Small intestine (tissue), 7 donors: ENCODE measurements around the gene SOD3. TPM values are rescaled to one million over a fixed set of nuclear protein-coding genes. Genes with fewer than 3 reads are reported as not detected.
A peak's percentile ranks its signal among the peaks of the same experiment; 100 is the strongest.

ENCODE experiments used
- DNase-seq, 2 donors: peaks; one replicate each; pipeline versions ENCODE4 v3.0.0 to v3.0.0-alpha.2; 2013
- FAIRE-seq: peaks from 2 replicates; lab custom pipeline; 2012; peaks lifted over from hg19 to GRCh38; lab: Jason Lieb, UNC
- H3K27ac ChIP-seq, 3 donors: one replicate each; pipeline ENCODE4 v1.5.1; 2013; ENCODE audit warnings: low read length in 2 of 3, mild to moderate bottlenecking in 2 of 3, control low read depth in 1 of 3, inconsistent platforms in 1 of 3, low read depth in 1 of 3, moderate library complexity in 1 of 3
- H3K27me3 ChIP-seq, 3 donors: one replicate each; pipeline ENCODE4 v1.6.1; 2013; ENCODE audit warnings: low read length in 3 of 3, inconsistent platforms in 1 of 3; ENCODE audit not compliant: control insufficient read depth in 3 of 3, insufficient read depth in 3 of 3
- H3K36me3 ChIP-seq, 3 donors: one replicate each; pipeline ENCODE4 v1.6.1; 2013; ENCODE audit warnings: low read length in 3 of 3, inconsistent platforms in 1 of 3, low read depth in 1 of 3, mild to moderate bottlenecking in 1 of 3, moderate library complexity in 1 of 3; ENCODE audit not compliant: control insufficient read depth in 3 of 3, insufficient read depth in 2 of 3
- H3K4me1 ChIP-seq, 3 donors: one replicate each; pipeline ENCODE4 v1.6.1; 2013; ENCODE audit warnings: low read length in 2 of 3, inconsistent platforms in 1 of 3, low read depth in 1 of 3, mild to moderate bottlenecking in 1 of 3, moderate library complexity in 1 of 3; ENCODE audit not compliant: control insufficient read depth in 3 of 3, insufficient read depth in 2 of 3
- H3K4me3 ChIP-seq, 3 donors: one replicate each; pipeline ENCODE4 v1.5.1; 2013; ENCODE audit warnings: low read length in 3 of 3, control low read depth in 1 of 3, inconsistent platforms in 1 of 3, low read depth in 1 of 3, mild to moderate bottlenecking in 1 of 3, moderate library complexity in 1 of 3
- H3K9me3 ChIP-seq, 2 donors: one replicate each; pipeline ENCODE4 v1.6.1; 2013; ENCODE audit warnings: low read depth in 1 of 2, low read length in 1 of 2; ENCODE audit not compliant: control insufficient read depth in 2 of 2, insufficient read depth in 1 of 2
- WGBS, 3 donors: extraction: QIAGEN DNeasy Blood & Tissue Kit; methylation state at CpG; one replicate each; pipeline ENCODE4 v1.1.7; 2013; 5-methylcytosine and 5-hydroxymethylcytosine counted together
- polyA plus RNA-seq, 4 donors: library from polyadenylated mRNA; stranded (reverse) in 3 of 4; unstranded in 1 of 4; fragments of 200-250 nt in 3 of 4; fragments of 120-200 nt in 1 of 4; gene quantifications; one replicate each; pipeline versions ENCODE4 v1.2.1 to v1.2.3, GENCODE V29; 2013
- donor health status: healthy with polysubstance abuse.
- donor health status: control.
- donor health status: control.
- donor health status: Bipolar disorder and iron deficiency.
- donor health status: healthy.

Gene SOD3
- polyA plus RNA-seq, 4 donors, result 0.90 to 15.6 (median 1.6) TPM; not detected in 1

DNA sequence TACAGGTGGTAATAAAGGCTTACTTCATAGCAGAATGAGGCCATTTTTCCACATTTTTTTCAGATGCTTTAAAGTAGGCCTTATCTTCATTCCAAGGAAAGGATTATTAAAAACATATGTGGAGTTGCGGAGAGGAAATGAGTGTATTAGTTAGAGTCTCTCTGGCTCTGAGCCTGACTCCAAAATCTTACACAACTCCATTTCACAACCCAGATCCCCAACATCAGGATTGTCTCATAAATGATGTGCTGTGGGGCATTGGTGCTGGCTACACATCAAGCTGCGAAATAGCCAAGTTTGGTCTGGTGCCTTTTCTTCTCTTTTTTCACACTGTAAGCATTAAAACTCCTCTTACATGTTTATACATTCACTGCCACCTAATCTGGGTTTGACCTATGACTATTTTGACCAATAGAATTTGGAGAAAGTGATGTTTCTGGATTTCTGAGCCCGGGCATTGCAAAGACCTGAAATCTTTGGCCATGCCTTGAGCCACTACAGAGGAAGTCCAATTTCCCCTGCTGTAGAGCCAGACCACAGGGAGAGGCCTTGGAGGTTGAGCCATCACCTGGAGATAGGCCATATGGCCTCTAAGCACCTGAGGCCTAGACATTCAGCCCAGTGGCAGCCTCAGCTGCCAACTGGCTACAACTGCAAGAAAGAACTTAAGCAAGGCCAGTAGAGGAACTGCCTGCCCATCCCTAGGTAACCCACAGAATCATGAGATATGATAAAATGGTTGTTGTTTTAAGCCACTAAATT is 16.7 kb upstream of the SOD3 start:
- no peak for FAIRE-seq
- H3K9me3 ChIP-seq, result no peaks in the 10 kb centered on the region
- H3K27ac ChIP-seq, result no peak overlapping the region
- 54 to 63% (median 61%) methylated on average over 3 of the region's 3 CpGs for WGBS, 3 donors
- no peak for DNase-seq
- H3K4me3 ChIP-seq, result no peak overlapping the region
- H3K36me3 ChIP-seq, result no peaks in the 10 kb centered on the region
- no peaks in the 10 kb centered on the region for H3K27me3 ChIP-seq
- H3K4me1 ChIP-seq, result no peaks in the 10 kb centered on the region

DNA sequence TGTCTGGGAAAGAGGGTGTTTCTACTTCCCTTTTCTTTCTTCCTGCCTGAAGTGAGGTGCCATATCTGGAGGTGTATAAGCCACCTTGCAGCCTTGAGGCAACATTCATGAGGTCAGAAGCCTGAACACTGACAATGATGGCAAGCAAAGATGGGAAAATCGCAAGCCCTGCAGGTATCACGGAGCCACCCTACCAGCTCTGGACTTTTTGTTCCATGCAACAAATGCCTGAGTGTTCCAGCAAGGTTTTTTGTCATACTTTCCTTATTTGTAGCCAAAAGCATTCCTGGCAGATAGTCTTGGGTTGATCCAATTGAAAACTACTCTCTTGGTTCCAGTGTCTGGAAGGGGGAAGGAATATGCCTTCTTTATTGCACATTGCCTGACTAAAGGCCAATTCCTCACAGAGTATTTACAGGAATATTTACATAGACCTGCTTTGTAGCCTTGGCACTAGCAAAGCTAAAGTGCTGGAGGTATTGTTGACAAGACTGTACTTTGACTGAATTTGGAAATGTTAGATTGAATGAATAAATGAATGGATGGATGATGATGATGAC is 14.4 kb upstream of the SOD3 start:
- no peak overlapping the region for H3K4me3 ChIP-seq
- H3K27ac ChIP-seq, result no peak overlapping the region
- WGBS, 3 donors, result 80 to 95% (median 94%) methylated on average over 2 of the region's 2 CpGs
- no peaks in the 10 kb centered on the region for H3K4me1 ChIP-seq
- no peak for DNase-seq
- no peak for FAIRE-seq
- H3K36me3 ChIP-seq, result no peaks in the 10 kb centered on the region
- H3K9me3 ChIP-seq, result no peaks in the 10 kb centered on the region
- H3K27me3 ChIP-seq, result no peaks in the 10 kb centered on the region

DNA sequence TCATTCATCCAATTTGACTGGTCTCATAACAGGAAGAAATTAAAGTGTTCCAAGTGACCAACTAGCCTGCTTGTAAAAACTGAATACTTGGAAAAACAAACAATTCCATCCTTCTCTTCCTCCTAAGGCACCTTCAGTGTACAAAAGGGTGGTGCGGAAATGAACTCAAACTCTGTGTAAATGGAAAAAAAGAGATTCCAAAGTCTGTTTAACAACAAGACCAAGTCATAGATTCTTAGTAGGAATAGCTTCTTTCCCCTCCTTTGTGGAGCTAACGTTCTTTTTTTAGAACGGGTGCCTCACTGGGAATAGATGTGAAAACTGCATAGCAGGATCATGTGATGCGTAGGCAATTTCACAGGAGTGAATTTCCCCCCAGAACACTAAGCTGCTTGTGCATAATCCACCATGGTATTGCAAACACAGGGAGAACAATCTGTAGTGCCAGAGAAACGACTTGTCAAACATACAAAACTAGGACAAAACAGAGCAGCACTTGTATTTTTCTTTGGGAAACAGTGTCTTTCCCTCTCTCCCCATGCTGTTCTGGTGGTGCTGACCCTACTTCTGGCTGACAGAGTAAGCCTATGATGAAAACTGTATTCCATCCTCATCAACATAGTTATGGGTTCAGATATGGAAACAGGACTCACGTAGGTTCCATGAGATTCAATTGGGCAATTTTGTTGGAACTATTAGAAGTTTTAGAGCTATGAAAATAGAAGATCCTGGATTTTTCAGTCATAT is 13.2 kb upstream of the SOD3 start:
- Histone ChIP-seq H3K27me3 (no peaks in the 10 kb centered on the region), H3K9me3 (no peaks in the 10 kb centered on the region), H3K4me3 (no peak overlapping the region), H3K36me3 (no peaks in the 10 kb centered on the region), H3K27ac (peak overlapping the region in 1 of 3 donors; percentile 18), H3K4me1 (no peaks in the 10 kb centered on the region)
- WGBS, 3 donors, result 57 to 64% (median 59%) methylated on average over 6 of the region's 6 CpGs
- FAIRE-seq (no peak), DNase-seq (peak in 1 of 2 donors; percentile 14)

DNA sequence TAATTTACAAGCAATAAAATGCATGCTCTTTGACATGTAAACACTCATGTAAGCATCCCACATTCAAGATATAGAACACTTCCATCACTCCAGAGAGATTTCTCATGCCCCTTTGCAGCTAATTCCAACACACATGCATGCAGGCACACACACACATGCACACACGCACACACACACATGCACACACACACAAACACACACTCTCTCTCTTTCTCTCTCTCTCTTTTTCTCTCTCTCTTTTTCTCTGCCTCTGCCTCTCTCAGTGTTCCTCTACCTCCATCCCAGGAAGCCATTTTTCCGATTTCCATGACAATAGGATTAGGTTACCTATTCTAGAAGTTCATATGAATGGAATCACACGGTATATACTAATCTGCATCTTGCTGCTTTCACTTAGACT is 11.9 kb upstream of the SOD3 start:
- no peak for FAIRE-seq

DNA sequence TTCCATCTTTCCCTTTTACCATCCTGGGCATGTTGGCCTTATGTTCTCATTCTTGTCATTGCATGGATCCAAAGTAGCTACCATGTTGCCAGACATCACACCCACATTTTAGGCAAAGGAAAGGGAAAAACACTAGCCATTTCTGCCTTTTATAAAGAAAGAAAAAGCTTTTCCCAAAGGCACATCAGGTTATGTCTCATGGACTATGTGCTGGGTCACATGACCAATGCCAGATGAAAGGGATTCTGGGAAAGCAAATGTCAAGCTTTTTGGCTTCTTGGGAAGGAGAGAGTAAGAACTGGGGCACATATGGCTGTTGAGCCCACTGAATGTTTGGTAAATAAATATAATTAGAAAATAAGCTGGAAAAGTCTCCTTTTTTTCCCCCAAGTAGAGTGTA is 4.3 kb upstream of the SOD3 start:
- Histone ChIP-seq H3K4me3 (no peak overlapping the region), H3K27ac (no peak overlapping the region), H3K27me3 (peaks cover 0 to 7% (median 0%) of the 10 kb centered on the region in 3 donors), H3K9me3 (peaks cover 0 to 3% of the 10 kb centered on the region in 2 donors), H3K36me3 (no peaks in the 10 kb centered on the region), H3K4me1 (peaks cover 0 to 8% (median 3%) of the 10 kb centered on the region in 3 donors)
- FAIRE-seq (no peak), DNase-seq (no peak)

More for the DNA sequence above, 11.9 kb upstream of the SOD3 start:
- no peak overlapping the region for H3K4me3 ChIP-seq
- H3K9me3 ChIP-seq, result peaks cover 0 to under 1% of the 10 kb centered on the region in 2 donors
- H3K36me3 ChIP-seq, result no peaks in the 10 kb centered on the region
- H3K27ac ChIP-seq, result no peak overlapping the region
- no peaks in the 10 kb centered on the region for H3K27me3 ChIP-seq
- H3K4me1 ChIP-seq, result no peaks in the 10 kb centered on the region
- DNase-seq, result no peak
- 65 to 77% (median 74%) methylated on average over 3 of the region's 3 CpGs for WGBS, 3 donors

DNA sequence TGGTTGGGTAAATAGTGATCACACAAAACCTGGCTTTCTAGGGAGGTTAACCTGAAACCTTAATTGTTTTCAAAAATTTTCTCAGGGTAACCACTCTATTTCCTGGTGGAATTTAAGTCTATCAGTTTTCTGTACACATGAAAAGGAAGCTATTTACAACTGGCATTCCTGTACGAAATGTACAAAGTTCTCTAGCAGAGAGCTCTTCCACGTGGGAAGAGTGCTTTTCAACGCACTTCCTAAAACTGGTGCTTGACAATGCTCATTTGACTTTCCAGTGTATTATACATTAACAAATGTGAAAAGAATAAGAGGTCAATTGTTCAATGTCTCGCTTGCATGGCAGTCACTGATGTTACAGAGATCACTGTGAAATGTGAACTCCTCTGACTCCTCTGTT is 2.8 kb upstream of the SOD3 start:
- Histone ChIP-seq H3K27ac (no peak overlapping the region), H3K27me3 (peaks cover 0 to 21% (median 0%) of the 10 kb centered on the region in 3 donors), H3K4me3 (no peak overlapping the region), H3K36me3 (no peaks in the 10 kb centered on the region), H3K4me1 (peaks cover 0 to 8% (median 3%) of the 10 kb centered on the region in 3 donors), H3K9me3 (peaks cover 0 to 3% of the 10 kb centered on the region in 2 donors)
- FAIRE-seq, result no peak
- WGBS, 3 donors, result 24 to 51% (median 27%) methylated on average over 4 of the region's 4 CpGs
- DNase-seq, result peak in 1 of 2 donors; percentile 17

DNA sequence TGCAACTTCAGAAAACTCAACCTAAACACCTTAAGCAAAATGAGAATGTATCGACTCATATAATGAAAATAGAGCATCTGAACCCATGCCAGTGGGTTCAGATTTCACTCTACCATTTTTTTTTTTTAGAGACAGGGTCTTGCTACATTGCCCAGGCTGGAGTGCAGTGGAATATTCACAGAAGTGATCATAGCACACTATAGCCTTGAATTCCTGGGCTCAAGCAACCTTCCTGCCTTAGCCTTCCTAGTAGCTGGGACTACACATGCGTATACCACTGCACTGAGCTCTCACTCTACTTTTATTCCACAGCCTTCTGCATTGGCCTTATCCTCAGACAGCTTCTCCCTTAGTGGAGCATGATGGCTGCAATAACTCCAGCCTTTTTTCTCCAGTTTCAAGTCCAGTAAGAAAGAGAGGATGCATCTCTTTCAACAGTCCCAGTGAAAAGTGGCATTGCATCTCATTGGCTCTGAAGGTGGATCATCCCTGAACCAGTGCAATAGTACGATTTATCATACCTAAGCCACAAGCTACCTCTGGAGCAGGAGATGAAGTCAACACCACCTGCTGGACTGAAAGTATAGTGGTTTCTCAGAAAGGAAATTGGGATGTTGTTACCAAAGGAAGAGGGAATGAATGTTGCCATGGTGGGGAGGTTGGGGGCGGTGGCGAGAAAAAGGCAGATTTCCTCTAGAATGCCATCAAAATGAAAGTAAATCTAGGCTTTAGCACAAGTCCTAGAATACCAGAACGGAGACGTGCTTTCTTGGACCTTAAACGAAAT is 2.0 kb upstream of the SOD3 start:
- no peak for DNase-seq
- H3K9me3 ChIP-seq, result peaks cover 0 to 3% of the 10 kb centered on the region in 2 donors
- H3K4me3 ChIP-seq, result no peak overlapping the region
- peaks cover 0 to 8% (median 3%) of the 10 kb centered on the region in 3 donors for H3K4me1 ChIP-seq
- H3K36me3 ChIP-seq, result no peaks in the 10 kb centered on the region
- H3K27ac ChIP-seq, result no peak overlapping the region
- no peak for FAIRE-seq
- WGBS, 3 donors, result 81 to 82% (median 81%) methylated on average over 8 of the region's 8 CpGs
- H3K27me3 ChIP-seq, result peaks cover 0 to 29% (median under 1%) of the 10 kb centered on the region in 3 donors

DNA sequence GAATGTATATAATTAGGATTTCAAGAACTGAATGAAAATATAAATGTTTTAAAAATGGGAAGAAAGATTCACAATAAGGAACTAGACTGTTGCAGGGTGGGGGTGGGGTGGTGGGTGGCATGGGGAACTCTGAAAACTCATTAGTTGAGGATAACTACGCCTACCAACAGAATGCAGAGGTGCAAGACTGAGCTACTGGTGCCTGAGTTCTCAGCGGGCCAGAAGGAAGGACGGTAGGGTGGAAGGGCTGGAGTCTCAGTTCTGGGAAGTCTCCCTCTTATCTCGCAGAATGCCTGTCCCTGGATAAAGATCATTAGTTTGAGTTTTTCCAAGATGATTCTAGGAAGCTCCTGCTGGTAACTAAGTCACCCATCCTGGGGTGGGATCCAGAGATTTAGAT is 1.3 kb upstream of the SOD3 start:
- Histone ChIP-seq H3K27ac (peak overlapping the region in 1 of 3 donors; percentile 69), H3K27me3 (peaks cover 0 to 36% (median 7%) of the 10 kb centered on the region in 3 donors), H3K4me1 (peaks cover 0 to 8% (median 3%) of the 10 kb centered on the region in 3 donors), H3K9me3 (no peaks in the 10 kb centered on the region), H3K36me3 (no peaks in the 10 kb centered on the region), H3K4me3 (no peak overlapping the region)
- 71 to 87% (median 76%) methylated on average over 4 of the region's 4 CpGs for WGBS, 3 donors
- FAIRE-seq (no peak), DNase-seq (no peak)
